Stimulated activated CD4-positive, alpha-beta T cell treated with anti-CD3 and anti-CD28 coated beads, Interleukin-2, amount 100 ng/mL, for 24 hours (primary cell): ENCODE measurements around the gene MAU2.

ENCODE experiments used
- DNase-seq, 2 donors: peaks; one replicate each; pipeline ENCODE4 v3.0.0-alpha.2; 2020

The MAU2 gene

DNA sequence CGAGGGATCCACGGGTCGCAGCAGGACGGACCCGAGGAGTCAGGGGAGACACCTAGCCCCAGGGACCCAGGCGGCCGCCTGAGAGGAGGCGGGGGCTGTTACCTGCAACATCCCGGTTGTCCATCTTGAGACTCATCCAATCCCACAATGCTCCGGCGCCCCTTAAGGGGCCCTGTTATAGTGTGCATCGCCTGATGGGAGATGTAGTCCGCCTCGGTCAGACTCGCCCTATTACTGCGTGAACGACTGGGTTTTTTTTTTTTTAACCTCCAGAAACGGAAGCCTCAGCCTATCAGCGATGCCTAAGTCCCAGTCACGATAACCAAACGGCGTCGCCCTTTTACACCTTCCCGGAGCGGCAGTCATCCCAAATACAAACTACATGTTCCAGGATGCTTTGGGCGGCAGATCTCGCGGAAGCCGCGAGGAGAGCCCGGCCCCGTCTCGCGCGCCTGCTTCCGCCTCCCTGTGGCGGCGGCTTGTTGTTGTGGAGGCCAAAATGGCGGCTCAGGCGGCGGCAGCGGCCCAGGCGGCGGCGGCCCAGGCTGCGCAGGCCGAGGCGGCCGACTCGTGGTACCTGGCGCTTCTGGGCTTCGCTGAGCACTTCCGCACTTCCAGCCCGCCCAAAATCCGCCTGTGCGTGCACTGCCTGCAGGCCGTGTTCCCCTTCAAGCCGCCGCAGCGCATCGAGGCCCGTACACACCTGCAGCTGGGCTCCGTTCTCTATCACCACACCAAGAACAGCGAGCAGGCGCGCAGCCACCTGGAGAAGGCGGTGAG is at the start of gene MAU2, which contains the start of gene SUGP1:
Gene MAU2, plus strand, starts transcription at position 469 of the 780 bp plus-strand sequence. Its CDS starts 31 bp downstream, at position 500.
Gene SUGP1, minus strand, starts transcription at position 149 of the 780 bp plus-strand sequence. Its CDS starts 13 bp downstream, at position 136.
- DNase-seq, result peak; percentile 88 to 90

- DNase-seq, result no peak
Measured at GRCh38 chr19:19271828-19272599, 48.6 kb upstream of the MAU2 start.

DNA sequence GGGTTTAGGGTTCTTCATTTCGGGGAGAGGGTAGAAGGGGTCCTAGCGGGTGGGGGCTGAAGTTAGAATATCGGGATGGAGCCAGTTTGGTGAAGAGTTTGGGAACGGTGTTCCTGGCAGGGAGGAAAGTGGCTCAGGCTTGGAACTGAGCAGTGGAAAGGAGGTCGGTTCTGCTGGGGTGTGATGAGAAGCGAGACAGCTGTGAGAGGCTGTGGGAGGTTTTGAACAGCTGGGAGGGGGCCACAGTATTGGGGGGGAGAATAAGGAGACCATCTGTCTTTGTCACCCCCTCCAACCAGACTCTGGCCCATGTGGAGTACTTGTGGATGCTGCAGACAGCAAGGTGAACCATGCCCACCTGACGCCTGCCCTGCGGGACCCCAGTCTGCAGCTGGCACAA is 46.5 kb upstream of the MAU2 start:
- DNase-seq, result no peak

GRCh38 chr19:19274716-19275565 is 45.7 kb upstream of the MAU2 start:
- no peak for DNase-seq

- DNase-seq, result no peak
Measured at GRCh38 chr19:19276386-19276785, 44.2 kb upstream of the MAU2 start.

- DNase-seq, result no peak
Measured at GRCh38 chr19:19276851-19277250, 43.8 kb upstream of the MAU2 start.

- DNase-seq, result no peak
Measured at GRCh38 chr19:19278315-19278714, 42.3 kb upstream of the MAU2 start.

DNA sequence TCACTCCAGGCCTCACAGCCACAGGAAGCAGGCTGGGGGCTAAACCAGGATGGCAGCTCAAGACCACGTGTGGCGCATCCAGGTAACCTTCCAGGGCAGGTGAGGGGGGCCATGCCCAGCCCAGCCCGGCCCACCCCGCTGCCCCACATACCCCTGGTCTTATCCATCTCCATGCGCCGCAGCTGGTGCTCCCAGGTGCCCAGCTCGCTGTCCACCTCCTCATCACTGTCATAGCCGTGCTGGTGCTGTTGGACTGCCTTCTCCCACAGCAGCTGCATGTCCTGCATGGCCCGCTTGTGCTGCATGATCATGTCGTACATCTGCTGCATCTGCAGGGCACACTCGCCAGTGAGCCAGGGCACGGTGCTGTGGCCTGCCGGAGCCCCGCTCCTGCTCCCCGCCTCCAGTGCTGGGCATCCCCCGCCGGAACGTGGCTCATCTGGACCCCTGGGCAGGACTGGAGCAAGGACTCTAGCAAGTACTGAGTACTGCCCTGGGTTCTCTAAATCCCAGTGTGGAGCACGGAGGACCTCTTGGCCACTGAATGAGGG is 41.5 kb upstream of the MAU2 start:
- DNase-seq, result no peak

DNA sequence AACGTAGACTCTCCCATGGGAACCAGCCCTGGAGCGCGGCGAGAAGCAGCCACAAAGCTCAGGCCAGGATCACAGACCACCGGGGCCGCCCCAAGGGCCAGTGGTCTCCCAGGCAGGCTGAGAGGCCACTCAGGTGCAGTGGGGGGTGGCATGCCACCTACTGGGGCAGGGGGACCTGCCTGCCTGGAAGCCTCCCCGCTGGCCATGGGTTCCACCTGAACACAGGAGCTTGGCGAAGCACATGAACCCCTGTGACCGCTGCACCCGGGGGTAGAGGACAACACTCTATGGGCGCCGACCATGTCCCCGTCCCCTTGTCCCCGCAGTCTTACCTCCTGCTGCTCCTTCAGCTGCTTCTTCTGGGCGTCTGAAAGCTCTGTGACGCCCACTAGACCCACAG is 40.8 kb upstream of the MAU2 start:
- no peak for DNase-seq

- DNase-seq, result no peak
Measured at GRCh38 chr19:19280561-19280960, 40.1 kb upstream of the MAU2 start.

GRCh38 chr19:19285686-19286085 is 34.9 kb upstream of the MAU2 start:
- DNase-seq, result no peak

DNA sequence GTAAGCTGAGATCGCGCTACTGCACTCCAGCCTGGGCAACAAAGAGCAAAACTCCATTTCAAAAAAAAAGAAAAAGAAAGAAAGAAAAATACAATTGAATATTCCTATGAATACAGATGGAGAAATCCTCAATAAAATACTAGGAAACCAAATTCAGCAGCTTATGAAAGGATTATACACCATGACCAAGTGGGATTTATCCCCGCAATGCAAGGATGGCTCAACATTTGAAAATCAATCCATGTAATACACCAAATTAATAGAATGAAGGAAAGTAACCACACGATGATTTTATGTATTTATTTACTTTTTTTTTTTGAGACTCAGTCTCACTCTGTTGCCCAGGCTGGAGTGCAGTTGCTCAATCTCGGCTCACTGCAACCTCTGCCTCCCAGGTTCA is 28.0 kb upstream of the MAU2 start:
- no peak for DNase-seq

DNA sequence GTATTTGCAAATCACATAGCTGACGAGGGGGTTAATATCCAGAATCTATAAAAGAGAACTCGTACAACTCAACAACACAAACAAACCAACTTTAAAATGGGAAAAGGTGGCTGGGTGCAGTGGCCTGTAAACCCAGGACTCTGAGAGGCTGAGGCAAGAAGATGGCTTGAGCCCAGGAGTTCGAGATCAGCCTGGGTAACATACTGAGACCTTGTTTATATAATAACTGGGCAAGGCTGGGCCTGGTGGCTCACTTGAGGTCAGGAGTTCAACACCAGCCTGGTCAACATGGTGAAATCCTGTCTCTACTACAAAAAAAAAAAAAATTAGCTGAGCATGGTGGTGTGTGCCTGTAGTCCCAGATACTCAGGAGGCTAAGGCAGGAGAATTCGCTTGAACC is 25.7 kb upstream of the MAU2 start:
- DNase-seq, result no peak

- DNase-seq, result no peak
Measured at GRCh38 chr19:19296953-19297689, 23.5 kb upstream of the MAU2 start.

- DNase-seq, result no peak
Measured at GRCh38 chr19:19297759-19298158, 22.9 kb upstream of the MAU2 start.

DNA sequence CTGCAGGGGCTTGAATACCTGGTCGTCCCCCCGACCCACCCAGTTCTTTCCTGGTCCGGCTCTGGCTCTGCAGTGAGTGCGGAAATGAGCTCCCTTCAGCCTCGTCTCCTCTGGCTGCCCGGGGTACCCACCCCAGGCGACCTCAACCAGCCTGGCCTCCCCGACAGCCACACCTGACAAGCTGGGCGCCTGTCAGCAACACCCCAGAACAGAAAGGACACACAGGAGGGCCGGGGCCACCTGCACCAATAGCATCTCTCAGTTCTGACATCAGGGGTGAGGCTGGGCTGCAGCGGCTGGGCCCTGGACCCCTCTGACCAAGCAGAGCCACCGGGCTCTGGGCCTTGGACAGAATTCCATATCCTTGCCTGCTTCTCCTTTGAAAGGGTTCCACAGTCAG is 20.0 kb upstream of the MAU2 start:
- DNase-seq, result no peak

GRCh38 chr19:19303411-19303810 is 17.2 kb upstream of the MAU2 start:
- DNase-seq, result no peak

DNA sequence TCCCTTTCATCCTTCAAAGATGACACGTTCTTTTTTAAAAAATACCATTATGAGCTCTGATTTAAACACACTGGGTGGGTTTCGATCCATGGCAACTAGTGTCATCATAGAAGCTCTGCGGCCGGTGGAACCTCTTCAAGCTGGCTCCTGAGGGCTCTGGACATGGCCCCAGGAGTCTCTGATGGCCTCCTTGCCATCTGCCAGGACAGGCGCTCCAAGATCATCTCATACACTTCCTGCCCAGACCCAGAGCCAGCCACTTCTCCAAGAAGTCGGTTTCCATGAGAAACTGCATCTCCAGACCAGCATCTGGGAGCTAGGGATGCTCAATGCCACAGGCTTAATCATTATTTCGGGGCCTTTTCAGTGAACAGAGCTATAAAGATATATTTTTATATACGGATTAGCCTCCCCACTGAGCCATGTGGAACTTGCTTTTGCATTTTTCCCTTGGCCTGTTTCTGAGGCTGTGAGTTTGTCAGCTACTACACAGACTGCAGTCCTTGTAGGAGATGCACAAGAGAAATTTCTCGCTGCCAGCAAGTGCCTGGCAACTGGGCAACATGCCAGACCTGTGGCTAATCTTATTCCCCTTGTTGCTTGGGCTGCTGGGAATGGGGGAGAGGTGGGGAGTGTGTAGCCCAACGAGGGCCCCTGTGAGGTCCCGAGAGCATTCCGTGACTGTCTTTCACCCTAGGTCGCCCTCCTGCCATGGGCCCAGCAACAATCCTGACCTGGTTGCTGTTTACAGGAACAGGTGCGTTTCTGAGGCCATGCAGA is 16.3 kb upstream of the MAU2 start:
- DNase-seq, result no peak

DNA sequence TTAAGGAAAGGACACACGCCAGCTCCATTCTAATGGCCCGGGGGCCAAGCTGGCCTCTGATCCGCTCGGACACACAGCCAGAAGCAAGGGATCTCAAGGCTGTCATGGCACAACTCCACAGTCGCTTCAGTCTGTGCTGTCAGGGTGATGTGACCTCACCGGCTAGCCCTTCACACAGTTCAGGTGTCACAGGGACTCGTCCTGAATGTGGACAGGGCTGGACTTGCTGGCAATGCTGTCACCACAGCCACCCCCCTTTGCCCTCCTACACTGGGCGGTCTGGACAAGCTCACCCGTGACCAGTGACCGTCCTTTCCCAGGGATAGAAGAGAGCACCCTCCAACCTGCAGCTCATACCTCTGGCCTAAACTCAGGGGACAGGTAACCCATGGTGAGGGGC is 15.6 kb upstream of the MAU2 start:
- DNase-seq, result no peak

DNA sequence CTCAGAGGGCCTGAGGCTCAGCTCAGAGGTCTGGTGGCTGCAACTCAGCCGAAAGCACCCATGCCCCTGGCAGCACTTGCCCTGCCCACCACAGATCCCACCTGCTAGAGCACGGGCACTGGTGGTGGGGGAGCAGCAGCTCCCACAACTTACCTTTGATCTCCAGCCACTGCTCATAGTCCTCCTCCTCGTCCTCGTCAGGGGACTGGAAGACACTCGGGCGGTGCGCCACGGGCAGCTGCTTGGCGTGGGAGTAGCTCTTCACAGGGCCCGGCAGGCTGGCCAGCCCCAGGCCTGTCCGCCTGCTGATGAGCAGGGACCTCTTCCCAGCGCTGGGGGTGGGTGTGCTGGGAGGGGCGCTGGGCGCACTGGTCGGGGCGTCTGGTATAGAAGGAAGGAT is 14.9 kb upstream of the MAU2 start:
- no peak for DNase-seq

DNA sequence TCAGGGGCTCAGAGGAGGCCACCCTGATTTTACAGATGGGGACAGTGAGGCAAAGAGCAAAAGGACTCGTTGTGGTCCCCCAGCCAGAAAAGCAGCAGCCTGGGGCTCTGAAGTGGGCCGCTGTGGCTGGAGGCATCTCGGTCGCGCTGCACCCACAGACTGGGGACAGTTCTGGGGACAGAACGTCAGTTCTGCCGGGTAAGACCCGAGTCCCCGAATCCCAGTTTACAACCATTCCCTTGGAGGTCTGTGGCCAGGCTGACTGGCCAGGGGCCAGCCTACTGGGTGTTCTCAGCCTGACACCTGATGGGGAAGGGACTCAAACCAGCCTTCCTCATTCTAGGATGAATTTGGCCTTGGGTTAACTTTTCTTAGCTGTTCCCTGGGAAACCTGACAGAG is 14.4 kb upstream of the MAU2 start:
- DNase-seq, result no peak
